ENCODE data around the gene ZNF862.

GRCh38 chr7:149867762-149868622 lies 29.8 kb downstream of the ZNF862 start:
- TF ChIP-seq TEAD4 (IDR thresholded peaks at IDR 0.05; ENCODE audit: low read depth, low read length): no peak
- no peak for TF ChIP-seq NRF1 (IDR thresholded peaks at IDR 0.05; ENCODE audit: low read depth, low read length)
- no peak for TF ChIP-seq RFX5 (IDR thresholded peaks at IDR 0.05; ENCODE audit: borderline replicate concordance, low read depth, low read length)
- TF ChIP-seq BACH1 (IDR thresholded peaks at IDR 0.05; ENCODE audit: low read length): no peak
- TF ChIP-seq CTCF (IDR thresholded peaks at IDR 0.05; ENCODE audit: control extremely low read depth in 1 of 3, insufficient read depth in 1 of 3, low read depth in 1 of 3, low read length in 3 of 3): no peak; a peak in 1 of 4 replicates
- no peak for TF ChIP-seq EP300 (IDR thresholded peaks at IDR 0.05; ENCODE audit: borderline replicate concordance in 1 of 2, low read depth in 2 of 2, low read length in 2 of 2)
- no peak for TF ChIP-seq SIN3A (conservative IDR thresholded peaks at IDR 0.05 in 1 of 2, IDR thresholded peaks at IDR 0.05 in 1 of 2; ENCODE audit: low read depth in 1 of 2, low read length in 2 of 2)
- no peak for TF ChIP-seq JUN (IDR thresholded peaks at IDR 0.05; ENCODE audit: low read depth, low read length)
